GM12875 (cell line): ENCODE results near the gene CETP.
"Not testable (repeated sequence)": the region's sequence is repeated elsewhere in the genome, so short reads cannot be mapped to it uniquely, and the experiment has no call there.

Experiments
- H3K4me3 ChIP-seq: one replicate; pipeline ENCODE4 v1.5.1; 2011; ENCODE audit warnings: low read depth, low read length, control low read depth
- TF ChIP-seq, protein P1 (sequence below): IDR thresholded peaks from 2 replicates; pipeline ENCODE4 v1.5.1; 2011; ENCODE audit warnings: low read depth, mild to moderate bottlenecking, control low read depth, inconsistent platforms, low read length, moderate library complexity, borderline replicate concordance; ENCODE audit not compliant: insufficient read depth

The CETP gene

GRCh38 chr16:56971768-56972043 lies 10.0 kb downstream of the CETP start:
- TF ChIP-seq, protein P1, sequence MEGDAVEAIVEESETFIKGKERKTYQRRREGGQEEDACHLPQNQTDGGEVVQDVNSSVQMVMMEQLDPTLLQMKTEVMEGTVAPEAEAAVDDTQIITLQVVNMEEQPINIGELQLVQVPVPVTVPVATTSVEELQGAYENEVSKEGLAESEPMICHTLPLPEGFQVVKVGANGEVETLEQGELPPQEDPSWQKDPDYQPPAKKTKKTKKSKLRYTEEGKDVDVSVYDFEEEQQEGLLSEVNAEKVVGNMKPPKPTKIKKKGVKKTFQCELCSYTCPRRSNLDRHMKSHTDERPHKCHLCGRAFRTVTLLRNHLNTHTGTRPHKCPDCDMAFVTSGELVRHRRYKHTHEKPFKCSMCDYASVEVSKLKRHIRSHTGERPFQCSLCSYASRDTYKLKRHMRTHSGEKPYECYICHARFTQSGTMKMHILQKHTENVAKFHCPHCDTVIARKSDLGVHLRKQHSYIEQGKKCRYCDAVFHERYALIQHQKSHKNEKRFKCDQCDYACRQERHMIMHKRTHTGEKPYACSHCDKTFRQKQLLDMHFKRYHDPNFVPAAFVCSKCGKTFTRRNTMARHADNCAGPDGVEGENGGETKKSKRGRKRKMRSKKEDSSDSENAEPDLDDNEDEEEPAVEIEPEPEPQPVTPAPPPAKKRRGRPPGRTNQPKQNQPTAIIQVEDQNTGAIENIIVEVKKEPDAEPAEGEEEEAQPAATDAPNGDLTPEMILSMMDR, result no peak

DNA sequence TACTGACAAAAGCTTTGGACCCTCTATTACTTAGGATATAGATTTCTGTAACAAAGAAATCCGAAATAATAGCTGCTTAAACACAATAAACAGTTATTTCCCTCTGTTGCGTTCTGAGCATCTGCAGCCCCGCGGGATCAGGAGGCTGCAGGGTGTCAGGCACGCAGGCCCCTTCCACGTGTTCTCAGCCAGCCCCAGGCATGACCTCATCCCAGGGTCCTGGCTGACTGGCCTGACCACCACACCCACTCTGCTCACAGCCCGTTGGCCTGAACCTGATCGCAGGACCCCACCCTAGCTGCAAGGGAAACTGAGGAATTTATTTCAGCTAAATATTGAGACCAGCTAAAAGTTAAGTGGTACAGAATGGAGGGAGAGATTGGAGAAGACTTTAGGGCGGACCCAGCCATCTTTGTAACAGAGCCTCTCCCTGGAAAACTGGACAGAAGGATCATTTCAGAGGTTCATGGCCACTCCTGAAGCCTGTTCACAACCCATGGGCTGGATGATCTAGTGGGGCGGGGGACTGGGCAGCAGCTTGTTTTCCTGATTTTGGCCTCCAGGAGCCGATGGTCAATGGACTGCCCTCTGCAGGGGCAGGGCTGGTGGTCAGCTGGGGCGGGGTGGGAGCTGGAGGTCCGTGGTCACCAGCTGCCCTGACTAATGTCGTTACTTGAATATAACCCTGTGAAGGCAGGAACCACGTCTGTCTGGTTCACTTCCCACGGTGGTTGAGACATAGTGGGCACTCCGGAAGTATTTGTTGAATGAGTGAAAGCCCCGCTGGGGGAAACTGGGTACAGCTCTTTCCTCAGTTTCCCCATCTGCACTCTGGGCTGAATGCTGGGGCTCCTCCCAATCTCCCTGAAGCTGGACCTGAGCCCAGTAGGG lies 10.9 kb downstream of the CETP start:
- TF ChIP-seq, protein P1, result no peak
- H3K4me3 ChIP-seq, result no peak overlapping the region

More at GRCh38 chr16:56971768-56972043, 10.0 kb downstream of the CETP start:
- no peak overlapping the region for H3K4me3 ChIP-seq

DNA sequence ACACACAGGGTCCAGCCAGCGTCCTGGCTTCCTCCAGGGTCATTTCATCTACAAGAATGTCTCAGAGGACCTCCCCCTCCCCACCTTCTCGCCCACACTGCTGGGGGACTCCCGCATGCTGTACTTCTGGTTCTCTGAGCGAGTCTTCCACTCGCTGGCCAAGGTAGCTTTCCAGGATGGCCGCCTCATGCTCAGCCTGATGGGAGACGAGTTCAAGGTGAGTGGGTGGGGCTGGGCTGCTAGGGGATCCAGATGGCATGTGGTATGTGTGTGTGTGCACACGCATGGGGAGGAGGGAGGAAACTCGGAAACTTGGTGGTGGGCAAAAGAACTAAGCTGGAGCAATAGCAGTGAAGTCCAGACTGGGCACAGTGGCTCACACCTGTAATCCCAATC lies 11.5 kb downstream of the CETP start:
- H3K4me3 ChIP-seq, result no peak overlapping the region
- TF ChIP-seq, protein P1, result no peak

- not testable (repeated sequence) for H3K4me3 ChIP-seq
Measured at GRCh38 chr16:56973899-56974298, 12.1 kb downstream of the CETP start.

DNA sequence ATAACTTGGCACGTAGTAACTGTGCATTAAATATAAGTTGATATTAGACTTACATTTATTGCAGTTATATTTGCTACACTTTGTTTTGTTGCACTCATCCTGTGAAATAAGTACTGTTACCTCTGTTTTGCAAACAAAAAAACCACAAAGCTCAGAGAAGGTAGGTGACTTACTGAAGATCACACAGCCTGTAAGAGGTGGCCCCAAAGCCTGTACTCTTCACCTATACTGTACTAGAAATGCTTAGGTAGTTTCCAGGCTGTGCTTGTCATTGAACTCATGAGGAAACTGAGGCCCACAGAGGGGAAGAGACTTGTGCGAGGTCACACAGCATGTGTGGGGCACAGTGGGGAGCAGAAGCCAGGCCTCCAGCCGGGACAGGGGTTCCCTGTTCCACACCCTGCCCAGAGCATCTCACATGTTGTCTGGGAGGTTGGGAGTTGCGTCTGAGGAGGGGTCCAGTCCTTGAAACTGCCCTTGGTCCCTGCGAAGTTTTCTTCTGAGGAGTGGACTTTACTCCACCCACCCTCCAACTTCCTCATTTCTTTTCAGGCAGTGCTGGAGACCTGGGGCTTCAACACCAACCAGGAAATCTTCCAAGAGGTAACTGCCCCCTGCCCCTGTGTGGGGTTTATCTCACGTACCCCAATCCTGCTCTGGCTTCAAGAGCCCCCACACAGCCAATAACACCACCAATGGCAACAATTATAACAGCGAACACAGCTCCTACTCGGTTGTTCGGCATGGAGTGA lies 13.0 kb downstream of the CETP start:
- TF ChIP-seq, protein P1, result no peak
- H3K4me3 ChIP-seq, result no peak overlapping the region

DNA sequence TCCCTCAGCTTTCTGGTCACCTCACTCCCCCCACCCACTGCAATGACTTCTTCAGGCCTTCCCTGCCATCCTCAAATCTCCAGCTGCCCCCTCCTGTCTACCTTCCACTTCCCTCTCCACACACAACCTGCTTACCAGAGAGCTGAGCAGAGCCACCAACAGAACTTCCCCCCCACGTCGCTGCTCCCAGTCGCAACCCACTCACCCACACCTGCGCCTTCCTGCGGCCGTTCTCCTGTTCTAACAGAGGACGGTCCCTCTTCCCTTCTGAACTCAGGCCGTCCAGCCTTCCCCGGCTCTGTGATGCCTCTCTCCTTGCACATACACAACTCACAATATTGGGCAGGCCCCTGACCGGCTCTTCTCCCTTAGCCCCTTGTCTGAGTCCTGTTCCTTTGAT lies 14.0 kb downstream of the CETP start:
- no peak overlapping the region for H3K4me3 ChIP-seq
- TF ChIP-seq, protein P1, result no peak

GRCh38 chr16:56977216-56977615 lies 15.5 kb downstream of the CETP start:
- TF ChIP-seq, protein P1, result no peak
- no peak overlapping the region for H3K4me3 ChIP-seq
